H1 (cell line): ENCODE results near the gene SLC2A13. TPM values are rescaled to one million over a fixed set of nuclear protein-coding genes. Genes with fewer than 3 reads are reported as not detected.

ENCODE experiments used
- CTCF ChIA-PET: fragments of 300-600 bp; sonication (Branson Sonifier 250); formaldehyde crosslinking; loops from one replicate; lab custom pipeline; 2021; ENCODE audit not compliant: partially characterized antibody; lab: Charles Lee
- POLR2A ChIA-PET: fragments of 300-600 bp; sonication (Branson Sonifier 250); formaldehyde crosslinking; loops from one replicate; lab custom pipeline; 2021; ENCODE audit warnings: inconsistent platforms; ENCODE audit not compliant: partially characterized antibody; lab: Charles Lee
- DNase-seq, 2 experiments: peaks; one replicate each; pipeline versions ENCODE4 v3.0.0 to v3.0.0-alpha.2; 2010 to 2022; ENCODE audit warnings: low spot score in 2 of 2, low read depth in 1 of 2, mixed read lengths in 1 of 2
- FAIRE-seq: peaks from 2 replicates; lab custom pipeline; 2011; peaks lifted over from hg19 to GRCh38; lab: Jason Lieb, UNC
- H2AFZ ChIP-seq: 2 replicates; pipeline ENCODE4 v1.8.1; 2012; ENCODE audit warnings: low read length, inconsistent platforms
- H2AK5ac ChIP-seq: 2 replicates; pipeline ENCODE4 v1.6.1; 2013; ENCODE audit warnings: low read depth, low read length
- H2BK120ac ChIP-seq: replicated peaks from 2 replicates; pipeline ENCODE3; 2013; ENCODE audit warnings: low read depth, low read length, inconsistent platforms
- H2BK12ac ChIP-seq: 2 replicates; pipeline ENCODE4 v1.6.1; 2013; ENCODE audit warnings: low read depth, low read length
- H2BK15ac ChIP-seq: 2 replicates; pipeline ENCODE4 v1.6.1; 2013; ENCODE audit warnings: low read length
- H2BK20ac ChIP-seq: 2 replicates; pipeline ENCODE4 v1.6.1; 2013; ENCODE audit warnings: low read length
- H2BK5ac ChIP-seq: 2 replicates; pipeline ENCODE4 v1.6.1; 2013; ENCODE audit warnings: low read depth, low read length
- H3K14ac ChIP-seq: 2 replicates; pipeline ENCODE4 v1.6.1; 2013; ENCODE audit warnings: inconsistent platforms; ENCODE audit not compliant: insufficient read length
- H3K18ac ChIP-seq: 2 replicates; pipeline ENCODE4 v1.6.1; 2013; ENCODE audit warnings: low read length; ENCODE audit errors: extremely low read depth
- H3K23ac ChIP-seq: 2 replicates; pipeline ENCODE4 v1.6.1; 2013; ENCODE audit warnings: inconsistent platforms; ENCODE audit not compliant: insufficient read length
- H3K23me2 ChIP-seq: 2 replicates; pipeline ENCODE4 v1.6.1; 2013; ENCODE audit warnings: low read depth, low read length
- H3K27ac ChIP-seq: 2 replicates; pipeline ENCODE4 v1.6.1; 2011; ENCODE audit warnings: low read depth, low read length, inconsistent platforms
- H3K27me3 ChIP-seq, 4 experiments: replicated peaks in 1 of 4; 1 replicate in 1 of 4; 2 replicates in 3 of 4; pipeline versions ENCODE4 v1.6.1 to v1.8.1; 2011 to 2013; ENCODE audit warnings: low read length in 3 of 4, mild to moderate bottlenecking in 3 of 4, inconsistent platforms in 2 of 4, mixed read lengths in 2 of 4, moderate library complexity in 1 of 4; ENCODE audit not compliant: control insufficient read depth in 3 of 4, insufficient read depth in 3 of 4; ENCODE audit errors: extremely low read depth in 1 of 4
- H3K36me3 ChIP-seq, 4 experiments: 2 replicates each; pipeline versions ENCODE4 v1.6.1 to v1.8.1; 2011 to 2013; ENCODE audit warnings: mild to moderate bottlenecking in 4 of 4, low read length in 3 of 4, moderate library complexity in 2 of 4, control low read depth in 1 of 4, inconsistent platforms in 1 of 4; ENCODE audit not compliant: insufficient read depth in 4 of 4, control insufficient read depth in 2 of 4
- H3K4ac ChIP-seq: replicated peaks from 2 replicates; pipeline ENCODE3; 2013; ENCODE audit warnings: low read length, low read depth, mixed read lengths, inconsistent platforms; ENCODE audit not compliant: insufficient read length
- H3K4me1 ChIP-seq, 4 experiments: replicated peaks in 1 of 4; 1 replicate in 1 of 4; 2 replicates in 3 of 4; pipeline versions ENCODE4 v1.6.1 to v1.8.1; 2011 to 2013; ENCODE audit warnings: low read length in 3 of 4, inconsistent platforms in 2 of 4, mixed read lengths in 1 of 4; ENCODE audit not compliant: insufficient read depth in 4 of 4, control insufficient read depth in 3 of 4
- H3K4me2 ChIP-seq, 2 experiments: 2 replicates each; pipeline versions ENCODE4 v1.6.1 to v1.8.1; 2011 to 2013; ENCODE audit warnings: low read depth in 2 of 2, low read length in 2 of 2, control low read depth in 1 of 2, inconsistent platforms in 1 of 2, mild to moderate bottlenecking in 1 of 2; ENCODE audit not compliant: insufficient read depth in 1 of 2
- H3K4me3 ChIP-seq, 4 experiments: fragments of 200-600, 300-600 bp in 1 of 4; sonication (generic), shearing (Covaris generic), sonication (Bioruptor Twin) in 1 of 4; 2 replicates each; pipeline versions ENCODE4 v1.5.1 to v1.8.1; 2011 to 2016; ENCODE audit warnings: low read length in 4 of 4, low read depth in 3 of 4, control low read depth in 2 of 4, inconsistent platforms in 2 of 4, mild to moderate bottlenecking in 2 of 4, mixed read lengths in 1 of 4, moderate library complexity in 1 of 4; ENCODE audit not compliant: insufficient read depth in 2 of 4; ENCODE audit errors: extremely low read depth in 1 of 4
- H3K56ac ChIP-seq: replicated peaks from 2 replicates; pipeline ENCODE3; 2013; ENCODE audit warnings: low read depth, mild to moderate bottlenecking, mixed read lengths, low read length, inconsistent platforms; ENCODE audit not compliant: insufficient read length
- H3K79me1 ChIP-seq: 2 replicates; pipeline ENCODE4 v1.6.1; 2013; ENCODE audit warnings: low read depth, low read length, control low read depth
- H3K79me2 ChIP-seq, 2 experiments: 2 replicates each; pipeline versions ENCODE4 v1.6.1 to v1.8.1; 2012 to 2013; ENCODE audit warnings: low read length in 2 of 2, mild to moderate bottlenecking in 2 of 2, inconsistent platforms in 1 of 2; ENCODE audit not compliant: insufficient read depth in 2 of 2, control insufficient read depth in 1 of 2
- H3K9ac ChIP-seq, 4 experiments: replicated peaks in 1 of 4; 1 replicate in 1 of 4; 2 replicates in 3 of 4; pipeline versions ENCODE4 v1.6.1 to v1.8.1; 2011 to 2013; ENCODE audit warnings: low read depth in 3 of 4, low read length in 3 of 4, control low read depth in 2 of 4, mild to moderate bottlenecking in 2 of 4, moderate library complexity in 2 of 4, inconsistent platforms in 1 of 4; ENCODE audit errors: extremely low read depth in 1 of 4
- H3K9me3 ChIP-seq, 2 experiments: 2 replicates each; pipeline versions ENCODE4 v1.6.1 to v1.8.1; 2012 to 2013; ENCODE audit warnings: mild to moderate bottlenecking in 2 of 2, moderate library complexity in 2 of 2, control low read depth in 1 of 2, inconsistent platforms in 1 of 2, low read depth in 1 of 2, low read length in 1 of 2, mixed read lengths in 1 of 2; ENCODE audit not compliant: insufficient read depth in 2 of 2
- H4K20me1 ChIP-seq, 2 experiments: replicated peaks in 1 of 2; 2 replicates each; pipeline versions ENCODE3 to v1.8.1; 2011 to 2013; ENCODE audit warnings: inconsistent platforms in 2 of 2, low read length in 2 of 2, mild to moderate bottlenecking in 1 of 2; ENCODE audit not compliant: insufficient read depth in 2 of 2, control insufficient read depth in 1 of 2
- H4K5ac ChIP-seq: 2 replicates; pipeline ENCODE4 v1.6.1; 2013; ENCODE audit warnings: low read length, low read depth, mixed read lengths, inconsistent platforms; ENCODE audit not compliant: insufficient read length
- H4K8ac ChIP-seq: 2 replicates; pipeline ENCODE4 v1.8.0; 2013; ENCODE audit warnings: mild to moderate bottlenecking, moderate library complexity, low read length, inconsistent platforms; ENCODE audit not compliant: insufficient read depth; ENCODE audit errors: extremely low read depth
- H4K91ac ChIP-seq: replicated peaks from 2 replicates; pipeline ENCODE3; 2013; ENCODE audit warnings: low read length, mixed read lengths, inconsistent platforms; ENCODE audit not compliant: insufficient read length
- BACH1 ChIP-seq: IDR thresholded peaks from 2 replicates; pipeline ENCODE4 v1.6.1; 2012; ENCODE audit warnings: low read length, improper control_type of control experiment
- CBX5 ChIP-seq: fragments of 300-800, 300-1000 bp; sonication (generic); IDR thresholded peaks from 2 replicates; pipeline ENCODE4 v1.7.1; 2016; ENCODE audit warnings: antibody characterized with exemption, low read length, low read depth
- CHD1 ChIP-seq: IDR thresholded peaks from 2 replicates; pipeline ENCODE4 v1.6.1; 2012; ENCODE audit warnings: low read depth, low read length, improper control_type of control experiment
- CREB1 ChIP-seq: IDR thresholded peaks from 2 replicates; pipeline ENCODE4 v1.6.1; 2012; ENCODE audit warnings: inconsistent platforms
- EP300 ChIP-seq, 2 experiments: IDR thresholded peaks; 1 replicate in 1 of 2; 2 replicates in 1 of 2; pipeline ENCODE4 v1.6.1; 2011 to 2012; ENCODE audit warnings: low read depth in 2 of 2, low read length in 2 of 2, mild to moderate bottlenecking in 2 of 2, borderline replicate concordance in 1 of 2, inconsistent platforms in 1 of 2, moderate library complexity in 1 of 2
- HDAC2 ChIP-seq, 2 experiments: fragments of 300-600 bp in 1 of 2; sonication (generic) in 1 of 2; IDR thresholded peaks; 2 replicates each; pipeline ENCODE4 v1.6.1; 2011 to 2012; ENCODE audit warnings: low read depth in 2 of 2, low read length in 2 of 2, mild to moderate bottlenecking in 2 of 2, moderate library complexity in 2 of 2, borderline replicate concordance in 1 of 2, inconsistent platforms in 1 of 2
- JUN ChIP-seq: IDR thresholded peaks from 2 replicates; pipeline ENCODE4 v1.6.1; 2011; ENCODE audit warnings: low read depth, mild to moderate bottlenecking, improper control_type of control experiment, low read length
- KDM1A ChIP-seq: fragments of 200-600, 300-600 bp; sonication (generic); IDR thresholded peaks from 2 replicates; pipeline ENCODE4 v1.7.1; 2016; ENCODE audit warnings: mild to moderate bottlenecking, low read length, borderline replicate concordance
- KDM5A ChIP-seq: fragments of 200-600 bp; IDR thresholded peaks from 2 replicates; pipeline ENCODE4 v1.7.1; 2012; ENCODE audit warnings: mild to moderate bottlenecking, low read length, inconsistent platforms, mixed read lengths
- MAFK ChIP-seq: IDR thresholded peaks from 2 replicates; pipeline ENCODE4 v1.6.1; 2012; ENCODE audit warnings: low read depth, mild to moderate bottlenecking, improper control_type of control experiment, low read length
- NANOG ChIP-seq: IDR thresholded peaks from 2 replicates; pipeline ENCODE4 v1.6.1; 2011; ENCODE audit warnings: low read length, low read depth, mild to moderate bottlenecking, inconsistent platforms; ENCODE audit not compliant: insufficient read depth, poor library complexity, severe bottlenecking
- NRF1 ChIP-seq: IDR thresholded peaks from 2 replicates; pipeline ENCODE4 v1.6.1; 2011; ENCODE audit warnings: mild to moderate bottlenecking, low read depth, low read length, improper control_type of control experiment
- PHF8 ChIP-seq: fragments of 200-600 bp; sonication (generic); conservative IDR thresholded peaks from 2 replicates; pipeline ENCODE4 v1.7.1; 2012; ENCODE audit warnings: low read depth, mild to moderate bottlenecking, inconsistent platforms, low read length, moderate library complexity
- SP2 ChIP-seq: IDR thresholded peaks from 2 replicates; pipeline ENCODE4 v1.6.1; 2012; ENCODE audit warnings: mild to moderate bottlenecking, low read length, inconsistent platforms
- TBP ChIP-seq: IDR thresholded peaks from 2 replicates; pipeline ENCODE4 v1.6.1; 2011; ENCODE audit warnings: low read depth, low read length, improper control_type of control experiment
- TCF12 ChIP-seq: IDR thresholded peaks from 2 replicates; pipeline ENCODE4 v1.6.1; 2011; ENCODE audit warnings: low read depth, mild to moderate bottlenecking, low read length
- WGBS, 2 experiments: shearing (Covaris generic) in 1 of 2; methylation state at CpG; one replicate each; pipeline versions ENCODE4 v1.1.6 to v1.1.7; 2013 to 2015; ENCODE audit warnings: low lambda C conversion rate in 2 of 2, mixed read lengths in 2 of 2, inconsistent platforms in 1 of 2, low coverage in 1 of 2, missing lambda C conversion rate in 1 of 2; ENCODE audit not compliant: insufficient replicate concordance in 2 of 2, insufficient coverage in 1 of 2, insufficient read length in 1 of 2; ENCODE audit errors: extremely low coverage in 1 of 2, missing lambda C conversion rate in 1 of 2; 5-methylcytosine and 5-hydroxymethylcytosine counted together
- polyA plus RNA-seq, 7 experiments: library from polyadenylated mRNA; depleted of rRNA in 3 of 7; stranded (reverse) in 5 of 7; unstranded in 2 of 7; fragments of >200 nt in 5 of 7; fragments of 200-250 nt in 2 of 7; gene quantifications; 1 replicate in 5 of 7; 2 replicates in 1 of 7; 4 replicates in 1 of 7; pipeline versions ENCODE4 v1.2.1 to v1.2.3, GENCODE V29; 2011 to 2013; ENCODE audit warnings: missing spikeins in 2 of 7, mixed read lengths in 2 of 7
- total RNA-seq: library from RNA; stranded (reverse); fragmentation: NEBNext Ultra II Directional; extraction: Animal tissue kit (Norgen Biotek cat#: 25700); gene quantifications from 2 replicates; pipeline ENCODE4 v1.2.1, GENCODE V29; 2021

SLC2A13 gene
- total and polyA plus RNA-seq, 2 of the 8 experiments (the other 6 are each of a cell fraction or from before 2014, with no cell fraction given) = 2.8 to 9.6 TPM

DNA sequence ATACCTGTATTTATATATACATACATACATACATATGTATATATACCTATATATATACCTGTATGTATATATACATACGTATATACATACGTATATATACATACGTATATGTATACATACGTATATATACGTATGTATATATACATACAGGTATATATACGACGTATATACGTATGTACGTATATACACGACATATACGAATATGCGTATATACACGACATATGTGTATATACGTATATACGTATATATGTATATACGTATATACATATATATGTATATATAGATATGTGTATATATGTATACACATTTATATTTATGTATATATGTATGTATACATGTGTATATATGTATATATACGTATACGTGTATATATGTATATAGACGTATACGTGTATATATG, 393.5 kb downstream of the SLC2A13 start:
- Histone ChIP-seq H3K4me1 (no peaks in the 10 kb centered on the region), H2AK5ac (no peak overlapping the region), H2BK5ac (no peak overlapping the region), H3K27me3 (no peaks in the 10 kb centered on the region), H2AFZ (no peak overlapping the region), H3K27ac (no peak overlapping the region), H4K20me1 (no peaks in the 10 kb centered on the region), H4K5ac (no peak overlapping the region), H4K8ac (no peak overlapping the region), H3K4me3 (no peak overlapping the region), H2BK20ac (no peak overlapping the region), H3K4ac (no peak overlapping the region), H3K9me3 (peaks cover 0 to 10% of the 10 kb centered on the region in 2 experiments; a peak in 1 of 4 replicates), H3K9ac (no peak overlapping the region), H4K91ac (no peak overlapping the region), H2BK12ac (no peak overlapping the region), H3K23ac (no peak overlapping the region), H2BK15ac (no peak overlapping the region), H3K4me2 (no peak overlapping the region), H3K18ac (no peak overlapping the region), H3K23me2 (no peaks in the 10 kb centered on the region), H3K36me3 (no peaks in the 10 kb centered on the region), H3K14ac (no peak overlapping the region), H3K79me2 (no peaks in the 10 kb centered on the region), H3K79me1 (no peaks in the 10 kb centered on the region), H3K56ac (no peak overlapping the region), H2BK120ac (no peak overlapping the region)
- FAIRE-seq = no peak
- ChIA-PET POLR2A (no interaction called here), CTCF (no interaction called here)
- 88% methylated on average over 20 of the region's 20 CpGs; no CpG with 5 or more reads in 1 of the 2 experiments for WGBS, 2 experiments
- DNase-seq = no peak
- TF ChIP-seq CREB1 (no peak), HDAC2 (IDR thresholded peaks at IDR 0.05; ENCODE audit: borderline replicate concordance in 1 of 2, low read depth in 2 of 2, low read length in 2 of 2) (no peak), NRF1 (no peak), NANOG (no peak), TBP (no peak), TCF12 (no peak), KDM1A (no peak), PHF8 (no peak), JUN (no peak), SP2 (no peak), CBX5 (no peak), CHD1 (no peak), BACH1 (no peak), KDM5A (no peak), MAFK (no peak), EP300 (IDR thresholded peaks at IDR 0.05; ENCODE audit: borderline replicate concordance in 1 of 2, low read depth in 2 of 2, low read length in 2 of 2) (no peak)
